ENCODE data around the gene ADCY2. TPM values are rescaled to one million over a fixed set of nuclear protein-coding genes. Genes with fewer than 3 reads are reported as not detected.

The ADCY2 gene
- total RNA-seq, 2 experiments from 2014 or later = not detected

- Mint-ChIP-seq H3K4me3 (no peak overlapping the region), H3K9me3 (no peaks in the 10 kb centered on the region), H3K4me1 (ENCODE audit: low read depth) (peaks cover 10% of the 10 kb centered on the region), H3K36me3 (ENCODE audit: low read depth) (no peaks in the 10 kb centered on the region), H3K27ac (no peak overlapping the region), H3K27me3 (peaks cover 52% of the 10 kb centered on the region)
- intact Hi-C loops (cut with micrococcal nuclease) = no loop called here
- ChIA-PET POLR2A (no interaction called here), CTCF (no interaction called here)
- DNase-seq (peak; percentile 38), ATAC-seq (peak; percentile 56)
- no peak for TF ChIP-seq CTCF (IDR thresholded peaks at IDR 0.05)
Observed at GRCh38 chr5:7779019-7780005, 383.4 kb downstream of the ADCY2 start.

DNA sequence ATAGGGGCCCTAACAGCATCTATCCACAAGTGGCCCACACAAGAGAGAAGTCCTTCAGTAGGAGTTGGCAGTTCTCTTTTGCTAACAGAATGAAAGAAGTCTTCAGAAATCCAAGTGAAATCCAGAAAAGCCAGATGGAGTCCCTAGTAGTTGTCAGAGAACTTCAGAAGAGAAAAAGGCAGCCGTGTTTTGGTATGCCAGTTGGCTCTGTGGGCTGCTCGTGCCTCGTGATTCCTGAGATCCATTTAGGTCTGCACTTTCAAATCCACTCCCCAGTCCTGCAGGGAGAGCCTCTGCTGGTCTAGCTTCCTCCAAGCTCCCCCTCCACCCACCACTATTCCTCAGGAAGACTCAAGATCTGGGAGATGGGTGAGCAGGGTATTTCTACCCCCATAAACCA is 386.0 kb downstream of the ADCY2 start:
- Mint-ChIP-seq H3K36me3 (ENCODE audit: low read depth) (no peaks in the 10 kb centered on the region), H3K4me1 (ENCODE audit: low read depth) (peaks cover 10% of the 10 kb centered on the region), H3K9me3 (no peaks in the 10 kb centered on the region), H3K27me3 (peaks cover 44% of the 10 kb centered on the region), H3K4me3 (no peak overlapping the region), H3K27ac (no peak overlapping the region)
- ChIA-PET CTCF (no interaction called here), POLR2A (no interaction called here)
- DNase-seq (no peak), ATAC-seq (no peak)
- TF ChIP-seq CTCF (IDR thresholded peaks at IDR 0.05) = no peak
- intact Hi-C loops (cut with micrococcal nuclease) = no loop called here

DNA sequence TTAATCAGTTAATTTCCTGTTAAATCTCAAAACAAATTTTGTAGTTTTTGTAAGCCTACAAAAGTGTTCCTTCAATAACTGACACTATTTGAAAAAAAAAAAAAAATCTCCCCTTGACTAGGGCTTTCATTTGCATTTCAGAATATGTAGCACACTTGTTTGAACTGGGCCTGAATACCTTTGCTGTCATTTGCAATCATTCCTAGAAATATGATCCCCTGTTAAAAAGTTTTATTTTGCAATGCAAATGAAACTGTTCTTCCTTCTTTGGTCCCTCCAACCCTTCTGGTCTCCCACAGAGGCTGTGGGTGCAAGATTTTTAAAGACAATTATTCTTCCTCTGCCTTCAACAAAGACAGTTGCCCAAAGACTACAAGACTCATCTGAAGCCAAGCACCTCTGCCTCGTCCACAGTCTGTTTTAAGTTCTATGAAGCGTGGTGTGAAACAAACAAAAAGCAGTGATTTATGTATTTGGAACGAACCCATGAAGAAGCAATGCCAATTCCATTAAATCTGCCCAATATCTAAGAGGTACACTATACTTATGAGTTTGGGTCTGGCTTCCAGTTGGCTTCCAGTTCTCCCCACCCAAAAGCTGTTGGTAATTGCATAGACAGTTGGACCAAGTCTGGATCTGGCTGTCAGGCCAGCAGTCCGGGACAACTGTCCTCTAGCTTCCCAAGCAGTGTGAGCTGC is 388.9 kb downstream of the ADCY2 start:
- H3K27me3 Mint-ChIP-seq = peaks cover 32% of the 10 kb centered on the region

GRCh38 chr5:7787770-7788169 is 391.8 kb downstream of the ADCY2 start:
- ATAC-seq (no peak), DNase-seq (no peak)
- H3K36me3 Mint-ChIP-seq (ENCODE audit: low read depth) = no peaks in the 10 kb centered on the region
- peaks cover 15% of the 10 kb centered on the region for H3K27me3 Mint-ChIP-seq
- H3K4me1 Mint-ChIP-seq (ENCODE audit: low read depth) = no peaks in the 10 kb centered on the region
- H3K9me3 Mint-ChIP-seq = no peaks in the 10 kb centered on the region
- POLR2A ChIA-PET = no interaction called here
- CTCF ChIA-PET = no interaction called here
- no peak overlapping the region for H3K4me3 Mint-ChIP-seq
- TF ChIP-seq CTCF (IDR thresholded peaks at IDR 0.05) = no peak
- intact Hi-C loops (cut with micrococcal nuclease) = no loop called here
- H3K27ac Mint-ChIP-seq = no peak overlapping the region

More for the DNA sequence above, 388.9 kb downstream of the ADCY2 start:
- TF ChIP-seq CTCF (IDR thresholded peaks at IDR 0.05) = no peak
- ATAC-seq = no peak
- no peak for DNase-seq
- no peaks in the 10 kb centered on the region for H3K36me3 Mint-ChIP-seq (ENCODE audit: low read depth)
- no peak overlapping the region for H3K27ac Mint-ChIP-seq
- ChIA-PET CTCF (no interaction called here), POLR2A (no interaction called here)
- H3K9me3 Mint-ChIP-seq = no peaks in the 10 kb centered on the region
- H3K4me1 Mint-ChIP-seq (ENCODE audit: low read depth) = no peaks in the 10 kb centered on the region
- H3K4me3 Mint-ChIP-seq = no peak overlapping the region
- intact Hi-C loops (cut with micrococcal nuclease) = no loop called here

DNA sequence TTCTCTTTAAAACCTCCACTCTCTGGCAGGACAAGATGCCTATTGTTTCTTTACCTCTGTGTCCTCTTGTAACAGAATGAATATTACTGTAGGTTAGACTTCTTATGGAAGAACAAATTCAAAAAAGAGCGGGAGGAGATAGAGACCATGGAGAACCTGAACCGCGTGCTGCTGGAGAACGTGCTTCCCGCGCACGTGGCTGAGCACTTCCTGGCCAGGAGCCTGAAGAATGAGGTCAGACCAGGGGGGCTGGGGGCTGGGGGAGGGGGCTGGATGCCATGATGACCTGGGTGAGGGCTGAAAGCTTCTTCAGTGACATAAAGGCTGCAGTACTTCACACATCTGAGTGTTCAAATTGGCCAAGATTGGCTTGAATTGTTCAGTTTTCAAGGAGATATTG is 393.6 kb downstream of the ADCY2 start:
- H3K4me1 Mint-ChIP-seq (ENCODE audit: low read depth) = no peaks in the 10 kb centered on the region
- intact Hi-C loops (cut with micrococcal nuclease) = no loop called here

More for the DNA sequence above, 393.6 kb downstream of the ADCY2 start:
- ATAC-seq (no peak), DNase-seq (no peak)
- H3K27me3 Mint-ChIP-seq = peaks cover 6% of the 10 kb centered on the region
- ChIA-PET CTCF (interaction anchor here (1.2 kb wide), 1 partner anchor 28 kb away, joined by 3 read pairs; no protein-coding TSS in a partner anchor), POLR2A (no interaction called here)
- no peaks in the 10 kb centered on the region for H3K9me3 Mint-ChIP-seq
- no peak overlapping the region for H3K4me3 Mint-ChIP-seq
- no peak for TF ChIP-seq CTCF (IDR thresholded peaks at IDR 0.05)
- H3K36me3 Mint-ChIP-seq (ENCODE audit: low read depth) = no peaks in the 10 kb centered on the region
- H3K27ac Mint-ChIP-seq = no peak overlapping the region

Data from activated CD8-positive, alpha-beta T cell treated with anti-CD3 and anti-CD28 coated beads for 36 hours (primary cell).